Measurements from ENCODE around the gene PSMD10.

PSMD10 gene

DNA sequence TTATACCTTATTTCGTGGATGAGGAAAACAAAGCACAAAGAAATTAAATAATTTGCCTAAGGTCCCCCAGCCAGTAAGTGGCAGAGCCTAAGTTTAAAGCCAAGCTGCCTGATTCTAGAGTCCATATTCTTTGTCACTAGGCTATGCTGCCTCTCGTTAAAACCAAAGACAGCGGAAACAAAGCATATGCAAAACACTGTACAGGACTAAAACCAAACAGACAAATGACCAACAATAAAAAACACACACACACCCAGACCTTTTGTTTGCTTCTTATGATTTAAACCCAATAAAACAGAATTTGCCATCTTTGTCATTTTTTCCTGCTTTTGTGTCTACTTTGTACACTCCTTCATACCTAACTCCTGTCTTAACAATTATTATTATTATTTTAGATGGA, 56.6 kb downstream of the PSMD10 start:
- DNase-seq (ENCODE audit: low read depth) = no peak
- no peak overlapping the region for H3K4me3 ChIP-seq (ENCODE audit: low read depth, low read length)
- TF ChIP-seq, protein P1, sequence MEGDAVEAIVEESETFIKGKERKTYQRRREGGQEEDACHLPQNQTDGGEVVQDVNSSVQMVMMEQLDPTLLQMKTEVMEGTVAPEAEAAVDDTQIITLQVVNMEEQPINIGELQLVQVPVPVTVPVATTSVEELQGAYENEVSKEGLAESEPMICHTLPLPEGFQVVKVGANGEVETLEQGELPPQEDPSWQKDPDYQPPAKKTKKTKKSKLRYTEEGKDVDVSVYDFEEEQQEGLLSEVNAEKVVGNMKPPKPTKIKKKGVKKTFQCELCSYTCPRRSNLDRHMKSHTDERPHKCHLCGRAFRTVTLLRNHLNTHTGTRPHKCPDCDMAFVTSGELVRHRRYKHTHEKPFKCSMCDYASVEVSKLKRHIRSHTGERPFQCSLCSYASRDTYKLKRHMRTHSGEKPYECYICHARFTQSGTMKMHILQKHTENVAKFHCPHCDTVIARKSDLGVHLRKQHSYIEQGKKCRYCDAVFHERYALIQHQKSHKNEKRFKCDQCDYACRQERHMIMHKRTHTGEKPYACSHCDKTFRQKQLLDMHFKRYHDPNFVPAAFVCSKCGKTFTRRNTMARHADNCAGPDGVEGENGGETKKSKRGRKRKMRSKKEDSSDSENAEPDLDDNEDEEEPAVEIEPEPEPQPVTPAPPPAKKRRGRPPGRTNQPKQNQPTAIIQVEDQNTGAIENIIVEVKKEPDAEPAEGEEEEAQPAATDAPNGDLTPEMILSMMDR (IDR thresholded peaks at IDR 0.05; ENCODE audit: control insufficient read depth, extremely low read depth, insufficient read depth) = no peak
